Stimulated activated CD4-positive, alpha-beta T cell treated with anti-CD3 and anti-CD28 coated beads, Interleukin-2, amount 100 ng/mL, for 24 hours (primary cell): Measurements from ENCODE around the gene MED15.

ENCODE experiments used
- DNase-seq, 2 donors: peaks; one replicate each; pipeline ENCODE4 v3.0.0-alpha.2; 2020

MED15 gene

DNA sequence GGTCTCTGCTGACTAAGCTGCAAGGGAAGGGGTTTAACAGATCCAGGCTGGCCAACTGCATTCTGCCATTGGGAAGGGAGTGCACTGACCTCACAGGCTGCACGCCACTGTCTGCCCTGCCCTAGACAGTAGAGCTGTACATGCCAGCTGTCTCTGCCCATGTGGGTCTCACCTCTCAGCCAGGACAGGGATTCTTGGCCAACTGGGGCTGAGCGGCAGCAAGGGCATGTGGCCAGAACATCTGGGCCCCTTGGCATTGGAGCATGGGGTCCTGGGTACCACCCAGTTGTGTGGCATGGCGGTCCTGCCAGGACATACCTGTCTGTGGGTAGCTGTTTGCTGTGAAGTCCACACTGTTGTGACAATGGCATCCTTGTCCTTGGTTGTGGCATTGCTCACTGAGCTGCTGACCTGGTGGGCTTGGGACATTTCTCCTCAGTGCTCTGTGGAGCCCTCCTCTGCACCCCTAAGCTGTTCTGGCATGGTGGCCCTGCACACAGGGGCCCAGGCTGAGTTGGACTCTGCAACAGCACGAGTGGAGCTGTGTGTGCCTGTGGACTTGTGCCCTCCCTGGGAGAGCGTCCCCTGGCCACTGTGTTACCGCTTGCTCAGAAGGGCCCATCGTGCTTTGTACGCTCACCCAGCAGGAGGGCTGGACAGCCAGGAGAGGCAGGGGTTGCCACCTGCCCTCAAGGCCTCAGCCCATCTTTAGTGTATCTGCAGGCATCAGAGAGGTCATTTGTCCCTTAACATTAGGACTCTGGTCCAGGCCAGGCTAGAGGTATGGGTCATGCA, 46.7 kb downstream of the MED15 start:
- DNase-seq: no peak

DNA sequence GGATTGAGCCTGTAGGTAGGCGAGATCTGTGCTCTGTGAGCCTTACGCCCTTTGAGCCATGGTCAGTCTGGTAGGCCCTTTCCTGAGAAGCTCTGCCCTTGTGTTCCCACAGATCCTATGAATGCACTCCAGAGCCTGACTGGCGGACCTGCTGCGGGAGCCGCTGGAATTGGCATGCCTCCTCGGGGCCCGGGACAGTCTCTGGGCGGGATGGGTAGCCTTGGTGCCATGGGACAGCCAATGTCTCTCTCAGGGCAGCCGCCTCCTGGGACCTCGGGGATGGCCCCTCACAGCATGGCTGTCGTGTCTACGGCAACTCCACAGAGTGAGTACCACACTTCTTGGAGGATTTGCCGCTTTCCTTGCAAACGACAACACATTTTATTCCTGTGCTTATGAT, 47.4 kb downstream of the MED15 start:
- DNase-seq: no peak

DNA sequence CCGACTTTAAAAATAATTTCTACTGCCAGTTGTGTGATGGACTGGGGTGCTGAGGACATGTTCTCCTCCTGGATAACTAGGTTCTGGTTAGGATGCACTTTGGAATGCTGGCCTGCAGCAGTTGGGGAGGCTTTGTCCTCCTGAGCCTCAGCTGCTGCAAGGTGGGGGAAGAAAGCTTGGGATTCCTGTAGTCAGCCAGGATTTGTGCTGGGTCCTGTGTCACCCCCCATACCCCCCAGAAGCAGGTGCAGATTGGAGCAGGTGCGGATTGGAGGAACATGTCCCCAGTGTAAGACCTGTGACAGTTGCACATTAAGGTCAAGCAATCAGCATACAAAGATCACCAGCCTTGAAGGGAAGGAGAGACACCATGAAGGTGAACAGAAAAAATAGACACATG, 51.1 kb downstream of the MED15 start:
- DNase-seq: no peak

DNA sequence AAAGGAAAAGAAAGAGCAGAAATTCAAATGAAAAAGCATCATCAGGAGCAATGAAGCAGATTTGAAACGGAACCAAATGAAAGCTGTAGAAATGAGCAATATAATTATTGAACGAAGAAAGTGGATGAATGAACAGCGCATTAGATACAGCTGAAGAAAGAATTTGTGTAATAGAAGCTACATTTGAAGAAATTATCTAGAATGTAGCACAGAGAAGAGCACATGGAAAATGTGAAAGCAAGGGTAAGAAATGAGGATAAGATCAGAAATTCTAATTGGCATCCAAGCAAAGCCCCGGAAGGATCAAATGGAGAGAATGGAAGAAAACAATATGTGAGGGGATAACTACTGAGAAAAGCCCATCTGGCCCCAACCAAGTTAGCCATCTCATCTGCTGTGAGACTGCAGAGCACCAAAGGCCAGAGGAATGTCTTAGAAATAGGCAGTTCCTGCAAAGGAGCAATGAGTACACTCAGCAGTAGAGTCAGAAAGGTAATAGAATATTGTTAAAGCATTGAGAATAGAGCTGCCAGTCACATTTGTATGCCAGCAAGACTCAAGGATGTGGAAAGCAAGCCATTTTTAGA, 51.9 kb downstream of the MED15 start:
- DNase-seq: no peak

DNA sequence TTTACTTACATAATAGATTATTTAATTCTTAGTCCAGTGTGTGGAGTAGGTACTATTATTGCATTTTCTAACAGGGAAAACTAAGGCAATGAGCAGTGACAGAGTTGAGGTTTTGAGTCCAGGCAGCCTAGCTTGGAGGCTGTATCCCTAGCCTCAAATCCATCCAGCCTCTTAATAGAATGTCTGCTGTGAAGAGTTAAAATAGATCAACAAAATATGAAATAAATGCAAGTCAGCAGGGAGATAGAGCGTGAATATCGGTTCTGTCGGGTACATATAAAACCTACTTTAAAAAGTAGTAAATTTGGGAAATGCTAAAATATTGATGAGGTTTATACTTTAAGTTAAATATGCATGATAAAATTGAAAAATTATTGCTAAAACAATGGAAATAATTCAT, 53.3 kb downstream of the MED15 start:
- DNase-seq: no peak

DNA sequence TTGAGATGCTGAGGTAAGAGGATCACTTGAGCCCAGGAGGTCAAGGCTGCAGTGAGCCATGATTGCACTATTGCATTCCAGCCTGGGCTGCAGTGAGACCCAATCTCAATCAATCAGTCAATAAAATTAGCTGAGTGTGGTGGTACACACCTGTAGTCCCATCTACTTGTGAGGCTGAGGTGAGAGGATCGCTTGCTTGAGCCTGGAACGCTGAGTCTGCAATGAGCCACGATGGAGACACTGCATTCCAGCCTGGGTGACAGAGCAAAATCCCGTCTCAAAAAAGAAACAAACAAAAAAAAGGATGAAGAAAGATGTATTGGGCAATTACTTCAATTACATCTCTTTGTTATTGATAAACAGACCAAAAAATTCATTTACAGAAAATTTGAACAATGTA, 54.5 kb downstream of the MED15 start:
- no peak for DNase-seq

DNA sequence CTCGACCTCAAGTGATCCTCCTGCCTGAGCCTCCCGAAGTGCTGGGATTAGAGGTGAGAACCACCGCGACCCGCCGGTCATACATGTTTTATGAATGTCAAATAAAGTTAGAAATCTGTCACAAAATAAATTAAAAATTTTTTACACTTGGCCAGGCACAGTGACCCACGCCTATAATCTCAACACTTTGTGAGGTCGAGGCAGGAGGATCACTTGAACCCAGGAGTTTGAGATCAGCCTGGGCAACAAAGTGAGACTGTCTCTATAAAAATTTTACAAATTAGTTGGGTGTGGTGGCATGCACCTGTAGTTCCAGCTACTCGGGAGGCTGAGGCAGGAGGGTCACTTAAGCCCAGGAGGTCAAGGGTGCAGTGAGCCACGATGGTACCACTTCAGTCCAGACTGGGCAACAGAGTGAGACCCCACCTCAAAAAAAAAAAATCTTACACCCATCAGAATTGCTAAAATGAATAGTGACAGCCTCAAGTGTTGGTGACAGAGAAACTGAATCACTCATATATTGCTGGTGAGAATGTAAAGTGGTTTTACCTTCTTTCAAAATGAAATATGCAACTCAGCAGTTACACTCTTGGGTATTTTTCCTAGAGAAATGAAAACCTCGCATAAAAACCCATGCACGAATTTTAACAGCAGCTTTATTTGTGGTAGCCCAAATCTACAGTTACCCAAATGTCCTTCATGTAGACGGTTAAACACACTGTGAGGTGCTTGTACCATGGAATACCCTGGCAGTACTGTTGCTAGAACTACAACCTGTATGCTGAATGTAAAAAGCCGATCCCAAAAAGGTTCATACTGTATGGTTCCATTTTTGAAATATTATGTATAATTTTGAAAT, 55.4 kb downstream of the MED15 start:
- DNase-seq: no peak

DNA sequence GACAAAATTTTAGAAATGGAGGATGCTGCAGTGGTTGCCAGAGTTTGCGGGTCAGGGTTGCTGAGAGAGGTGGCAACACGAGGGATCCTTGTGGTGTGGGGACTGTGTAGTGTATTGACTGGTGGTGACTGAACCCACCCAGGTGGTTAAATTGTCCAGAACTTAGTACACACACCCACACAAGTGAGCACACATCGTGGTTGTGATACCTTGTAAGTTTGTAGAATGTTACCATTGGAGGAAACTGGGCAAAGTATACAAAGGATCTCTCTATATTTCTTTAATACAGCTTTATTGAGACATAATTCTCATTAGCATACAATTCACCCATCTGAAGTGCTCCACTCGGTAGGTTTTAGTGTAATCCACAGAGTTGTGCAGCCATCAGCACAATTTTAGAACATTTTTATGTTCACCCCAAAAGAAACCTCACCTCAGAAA, 56.1 kb downstream of the MED15 start:
- DNase-seq: no peak

DNA sequence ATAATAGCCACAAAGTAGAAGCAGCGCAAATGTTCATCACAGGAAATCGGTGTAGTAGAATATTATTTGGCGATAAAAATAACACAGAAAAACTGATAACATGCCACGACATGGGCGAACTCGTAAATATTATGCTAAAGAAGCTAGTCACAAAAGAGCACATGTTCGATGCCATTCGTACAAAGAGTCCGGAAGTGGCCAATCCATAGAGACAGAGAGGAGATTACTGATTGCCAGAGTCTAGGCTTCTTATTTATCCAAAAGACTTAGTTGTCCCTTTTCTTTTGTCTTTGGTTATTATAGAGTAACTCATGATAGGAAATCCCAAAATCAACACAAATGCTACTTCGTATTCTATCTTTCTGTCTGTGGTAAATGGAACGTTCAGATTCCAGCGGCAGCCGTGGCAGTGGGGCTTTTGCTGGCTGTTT, 56.5 kb downstream of the MED15 start:
- DNase-seq: no peak

DNA sequence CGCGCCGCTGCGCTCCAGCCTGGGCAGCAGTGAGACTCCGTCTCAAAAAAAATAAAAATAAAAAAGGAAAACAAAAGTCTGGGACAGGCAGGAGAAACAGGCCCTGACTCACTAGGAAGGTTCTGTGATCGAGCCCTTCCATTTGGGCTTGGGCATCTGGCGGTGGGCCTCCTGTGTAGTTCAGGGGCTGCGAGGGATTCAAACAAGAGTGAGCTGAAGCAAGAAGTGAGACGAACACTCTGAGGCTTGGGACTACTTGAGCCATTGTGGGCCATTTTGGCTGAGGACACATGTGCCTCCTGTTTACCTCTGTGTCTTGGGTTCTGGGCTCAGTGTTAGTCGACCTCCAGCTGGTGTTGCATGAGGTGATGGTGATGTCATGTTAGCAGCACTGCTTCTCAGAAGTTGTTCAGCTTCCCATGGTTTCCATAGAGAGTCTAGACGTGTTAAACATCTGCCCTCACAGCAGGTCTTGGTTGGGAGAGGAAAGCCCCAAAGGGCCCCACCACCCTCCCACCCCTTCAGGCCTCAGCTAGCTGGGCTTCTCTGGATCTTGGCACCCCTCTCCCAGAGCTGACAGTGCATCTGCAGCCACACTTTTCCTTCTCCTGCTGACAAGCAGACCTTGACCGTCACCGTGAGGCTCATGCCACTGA, 57.8 kb downstream of the MED15 start:
- no peak for DNase-seq

DNA sequence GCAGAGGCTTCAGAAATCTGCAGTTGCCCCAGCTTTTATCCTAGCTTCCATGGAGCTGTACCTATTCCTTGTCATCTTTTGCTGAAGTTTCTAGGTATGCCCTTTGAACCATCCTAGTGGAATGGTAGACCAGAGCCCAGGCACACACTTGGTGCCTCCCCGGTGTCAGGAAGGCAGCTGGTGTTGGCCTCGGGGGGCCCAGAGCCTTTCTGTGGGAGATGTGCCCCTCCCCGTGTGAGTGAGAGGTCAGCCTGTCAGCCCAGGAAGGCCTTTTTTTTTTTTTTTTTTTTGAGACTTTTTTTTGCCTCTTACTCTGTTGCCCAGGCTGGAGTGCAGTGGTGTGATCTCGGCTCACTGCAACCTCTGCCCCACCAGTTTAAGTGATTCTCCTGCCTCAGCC, 58.4 kb downstream of the MED15 start:
- no peak for DNase-seq

DNA sequence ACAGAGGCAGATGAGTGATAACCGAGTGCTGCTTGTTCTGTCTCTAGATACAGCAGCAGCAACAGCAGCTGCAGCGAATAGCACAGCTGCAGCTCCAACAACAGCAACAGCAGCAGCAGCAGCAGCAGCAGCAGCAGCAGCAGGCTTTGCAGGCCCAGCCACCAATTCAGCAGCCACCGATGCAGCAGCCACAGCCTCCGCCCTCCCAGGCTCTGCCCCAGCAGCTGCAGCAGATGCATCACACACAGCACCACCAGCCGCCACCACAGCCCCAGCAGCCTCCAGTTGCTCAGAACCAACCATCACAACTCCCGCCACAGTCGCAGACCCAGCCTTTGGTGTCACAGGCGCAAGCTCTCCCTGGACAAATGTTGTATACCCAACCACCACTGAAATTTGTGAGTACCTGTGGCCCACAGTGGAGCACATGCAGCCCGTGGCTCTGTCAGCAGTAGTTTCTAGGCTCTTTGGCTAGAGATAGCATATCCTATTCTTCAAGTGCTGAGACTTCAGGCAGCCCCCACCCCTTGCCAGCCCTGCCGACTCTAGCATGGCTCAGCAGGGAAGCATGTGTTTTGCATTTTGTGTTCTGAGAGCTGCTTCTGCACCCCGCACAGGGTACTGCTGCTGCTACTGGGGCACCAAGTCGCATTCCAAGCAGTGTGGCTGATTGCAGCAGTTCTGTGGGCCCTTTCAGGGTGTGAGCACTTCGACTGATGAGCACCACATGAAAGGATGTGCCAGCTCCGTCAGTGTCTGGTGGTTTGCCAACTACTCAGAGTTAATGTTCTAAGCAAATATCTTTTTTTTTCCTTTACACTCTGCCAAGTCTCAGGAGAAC, 59.2 kb downstream of the MED15 start:
- peak; percentile 43 to 53 for DNase-seq

DNA sequence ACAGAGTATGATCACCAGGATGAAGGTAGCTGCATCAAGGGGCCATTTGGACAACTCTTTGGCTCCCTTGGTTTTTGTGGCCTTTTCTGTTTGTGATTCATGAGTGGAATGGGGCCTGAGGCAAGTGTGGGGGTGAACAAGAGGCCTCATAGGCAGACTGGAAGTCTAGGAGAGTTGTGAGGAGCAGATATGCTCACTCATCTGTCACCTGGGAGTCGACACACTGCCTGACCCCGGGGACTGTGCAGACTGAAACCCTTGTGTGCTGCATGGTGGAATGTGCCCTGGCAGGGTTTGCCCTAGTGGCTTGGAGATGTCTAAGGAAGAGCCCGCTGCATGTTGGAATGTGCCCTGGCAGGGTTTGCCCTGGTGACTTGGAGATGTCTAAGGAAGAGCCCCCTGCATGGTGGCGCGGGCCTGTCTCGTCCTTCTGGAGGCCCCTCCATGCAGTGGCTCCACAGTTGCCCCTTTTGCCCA, 60.0 kb downstream of the MED15 start:
- no peak for DNase-seq

DNA sequence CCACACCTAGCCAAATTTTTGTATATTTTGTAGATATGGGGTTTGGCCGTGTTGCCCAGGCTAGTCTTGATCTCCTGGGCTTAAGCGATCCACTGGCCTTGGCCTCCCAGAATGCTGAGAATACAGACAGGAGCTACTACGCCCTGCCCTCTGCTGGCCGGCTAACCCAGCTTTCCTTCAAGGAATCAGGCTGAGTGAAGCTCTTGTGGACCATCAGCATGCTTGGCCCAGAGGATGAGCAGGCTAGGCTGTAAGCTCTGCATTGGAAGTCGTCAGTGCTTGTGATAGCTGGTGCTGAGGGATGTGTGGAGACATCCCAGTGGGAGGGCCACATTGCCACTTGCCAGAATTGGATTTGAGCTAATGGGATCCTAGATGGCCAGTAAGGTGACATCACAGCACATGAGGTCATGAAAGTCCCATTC, 60.6 kb downstream of the MED15 start:
- DNase-seq: no peak

DNA sequence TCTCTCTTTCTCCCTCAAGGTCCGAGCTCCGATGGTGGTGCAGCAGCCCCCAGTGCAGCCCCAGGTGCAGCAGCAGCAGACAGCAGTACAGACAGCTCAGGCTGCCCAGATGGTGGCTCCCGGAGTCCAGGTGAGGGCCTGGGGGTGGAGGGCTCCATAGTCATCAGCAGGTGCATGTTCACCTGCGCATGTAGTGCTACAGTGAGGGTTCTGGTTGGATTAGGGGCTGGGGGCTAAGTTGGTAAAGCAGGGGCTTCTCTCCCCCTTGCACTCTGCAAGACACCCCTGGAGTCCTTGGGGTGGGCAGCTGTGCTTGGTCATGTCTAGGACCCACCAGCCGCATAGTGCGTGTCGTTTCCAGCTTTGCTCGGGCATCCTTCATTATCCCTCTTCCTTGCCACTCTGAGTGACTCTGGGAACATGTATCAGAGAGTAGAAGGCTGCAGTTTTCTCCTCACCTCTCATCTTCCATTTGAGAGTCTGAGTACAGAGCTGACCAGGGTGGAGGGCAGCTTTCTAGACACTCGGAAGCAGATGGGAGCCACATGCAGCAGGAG, 61.2 kb downstream of the MED15 start:
- no peak for DNase-seq

DNA sequence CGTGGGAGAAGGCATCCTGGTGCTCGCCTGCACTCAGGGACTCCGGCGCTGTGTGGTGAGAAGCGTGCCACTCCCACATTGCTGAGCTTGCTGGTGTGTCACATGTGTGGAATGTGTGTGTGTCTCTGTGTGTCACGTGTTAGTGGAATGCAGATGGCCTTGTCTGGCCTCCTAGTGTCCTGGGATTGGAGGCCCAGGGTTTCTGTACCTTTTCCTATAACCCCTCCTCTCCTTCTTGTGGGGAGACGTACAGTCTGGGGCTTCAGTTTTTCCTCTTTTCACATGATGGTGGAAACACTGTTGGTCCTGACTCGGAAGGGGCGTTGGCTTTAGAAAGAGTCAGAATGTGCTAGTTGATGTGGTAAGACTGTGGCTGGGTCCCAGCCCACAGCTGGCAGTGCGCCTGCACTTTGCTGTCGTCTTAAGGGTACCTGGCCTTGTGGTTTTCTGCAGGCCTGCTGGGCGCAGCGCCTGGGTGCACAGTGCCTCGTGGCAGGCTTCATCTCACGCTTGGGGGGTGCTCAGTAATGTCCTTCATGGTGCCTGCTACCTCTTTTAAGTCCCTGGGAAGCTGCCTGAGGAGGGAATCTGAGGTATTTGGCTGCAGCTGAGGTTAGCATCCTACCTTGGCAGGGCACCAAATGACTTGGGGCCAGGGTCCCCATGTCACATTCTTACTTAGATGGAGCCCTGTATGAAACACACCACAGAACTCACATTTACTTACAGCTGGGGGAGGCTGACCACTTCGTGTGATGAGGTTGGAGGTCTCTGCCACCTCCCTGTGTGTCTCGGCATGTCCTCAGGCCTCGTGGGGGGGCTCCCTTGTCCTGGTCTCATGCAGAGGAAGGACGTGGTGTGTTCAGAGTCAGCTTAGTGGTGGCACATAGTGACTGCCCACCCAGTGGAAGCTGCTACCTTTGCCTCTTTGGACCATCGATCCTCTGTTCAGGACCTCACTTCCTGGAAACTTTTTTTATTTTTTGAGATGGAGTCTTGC, 61.9 kb downstream of the MED15 start:
- peak; percentile 67 to 68 for DNase-seq

DNA sequence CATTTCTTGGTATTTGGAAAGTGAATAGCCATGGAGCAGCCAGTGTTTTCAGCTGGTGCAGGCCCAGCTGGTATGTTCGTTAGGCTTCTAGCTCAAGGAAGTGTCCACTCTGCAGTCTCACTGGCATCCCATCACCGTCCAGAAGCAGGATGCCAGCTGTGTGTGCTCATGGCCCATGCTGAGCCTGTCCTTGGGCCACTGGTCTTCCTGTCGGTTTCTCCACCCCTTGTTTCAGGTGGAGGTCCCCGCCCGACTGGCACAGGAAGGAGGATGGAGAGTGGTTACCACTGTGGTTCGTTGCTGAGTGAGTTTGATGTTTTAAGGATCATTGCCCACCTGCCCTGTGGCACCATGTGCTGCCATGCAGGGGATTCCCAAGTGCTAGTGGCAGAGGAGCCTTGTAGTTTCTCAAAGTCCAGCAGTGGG, 63.7 kb downstream of the MED15 start:
- DNase-seq: no peak

DNA sequence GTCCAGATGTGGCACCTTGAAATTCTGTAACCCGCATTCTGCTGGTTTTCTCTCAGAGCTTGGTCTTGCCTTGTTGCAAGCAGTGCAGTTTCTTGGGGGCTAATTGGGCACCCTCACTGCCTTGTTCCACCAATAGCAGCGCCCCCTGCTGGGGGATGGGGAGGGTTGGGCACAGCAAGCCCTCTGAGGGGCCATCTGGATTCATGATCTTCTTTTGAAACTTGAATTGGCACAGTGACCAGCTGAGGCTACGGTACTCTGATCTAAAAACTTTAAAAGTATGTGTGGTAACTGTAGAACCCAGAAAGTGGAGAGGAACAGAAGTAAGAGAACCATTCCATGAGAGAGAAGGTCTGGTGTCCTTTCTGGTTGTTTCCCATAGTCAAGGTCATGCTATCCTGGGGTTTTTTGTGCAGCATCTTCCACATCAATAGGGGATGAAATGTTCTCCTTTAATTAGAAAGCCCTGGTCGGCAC, 64.2 kb downstream of the MED15 start:
- peak; percentile 73 to 76 for DNase-seq

DNA sequence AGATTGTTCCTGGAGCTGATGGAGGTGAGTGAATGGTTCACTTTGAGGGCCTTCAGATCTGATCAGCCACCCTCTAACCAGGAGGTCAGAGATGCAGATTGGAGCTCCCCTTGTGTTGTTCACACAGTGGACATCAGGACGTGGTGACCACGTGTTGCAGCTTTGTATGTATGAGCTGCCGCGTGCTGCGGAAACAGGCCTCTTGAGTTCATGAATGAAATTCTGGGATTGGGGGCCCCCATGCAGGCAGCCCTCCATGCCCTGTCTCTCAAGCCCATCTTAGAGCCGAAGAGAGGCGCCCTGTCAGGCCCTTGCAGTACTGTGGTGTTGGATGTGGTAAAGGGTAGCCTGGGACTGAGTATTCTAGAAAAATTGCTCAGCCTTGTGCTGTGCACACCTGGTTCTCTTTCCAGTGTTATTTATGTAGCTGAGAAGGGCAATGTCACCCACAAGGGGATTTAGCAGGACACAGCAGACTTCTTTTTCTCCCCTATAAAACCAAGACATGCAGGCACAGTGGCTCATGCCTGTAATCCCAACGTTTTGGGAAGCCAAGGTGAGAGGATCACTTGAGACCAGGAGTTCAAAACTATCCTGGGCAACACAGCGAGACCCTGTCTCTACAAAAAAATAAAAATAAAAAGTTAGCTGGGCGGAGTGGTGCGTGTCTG, 64.9 kb downstream of the MED15 start:
- DNase-seq: no peak
